Smooth muscle cell (in vitro differentiated cells): ENCODE measurements around the gene GMDS. TPM values are rescaled to one million over a fixed set of nuclear protein-coding genes. Genes with fewer than 3 reads are reported as not detected.

ENCODE experiments used
- DNase-seq: peaks from one replicate; lab custom pipeline; 2025; ENCODE audit not compliant: unreplicated experiment; lab: John Stamatoyannopoulos, UW
- H2AFZ ChIP-seq: fragments of 200-600 bp; sonication (generic); 2 replicates; pipeline ENCODE4 v1.6.0; 2016; ENCODE audit warnings: antibody characterized with exemption, low read depth, mild to moderate bottlenecking
- H3F3A ChIP-seq: fragments of 200-600 bp; sonication (generic); 2 replicates; pipeline ENCODE4 v1.6.0; 2017; ENCODE audit warnings: antibody characterized with exemption, low read depth
- H3K27ac ChIP-seq: fragments of 200-600 bp; sonication (generic); 2 replicates; pipeline ENCODE4 v1.5.1; 2016; ENCODE audit warnings: low read depth, mild to moderate bottlenecking
- H3K27me3 ChIP-seq: fragments of 200-600 bp; sonication (generic); 2 replicates; pipeline ENCODE4 v1.6.1; 2016; ENCODE audit warnings: low read depth, mild to moderate bottlenecking
- H3K36me3 ChIP-seq: fragments of 200-600 bp; sonication (generic); 2 replicates; pipeline ENCODE4 v1.5.1; 2016; ENCODE audit warnings: low read depth
- H3K4me1 ChIP-seq: fragments of 200-600 bp; sonication (generic); 2 replicates; pipeline ENCODE4 v1.5.1; 2016; ENCODE audit warnings: low read depth
- H3K4me2 ChIP-seq: fragments of 200-600 bp; sonication (generic); 2 replicates; pipeline ENCODE4 v1.6.0; 2016; ENCODE audit warnings: mild to moderate bottlenecking
- H3K4me3 ChIP-seq: fragments of 200-600 bp; sonication (generic); 2 replicates; pipeline ENCODE4 v1.5.1; 2016; ENCODE audit warnings: mild to moderate bottlenecking
- H3K79me2 ChIP-seq: fragments of 200-600 bp; sonication (generic); 2 replicates; pipeline ENCODE4 v1.6.0; 2016; ENCODE audit warnings: low read depth, mild to moderate bottlenecking
- H3K9ac ChIP-seq: fragments of 200-600 bp; sonication (generic); 2 replicates; pipeline ENCODE4 v1.6.0; 2016; ENCODE audit warnings: low read depth
- H3K9me3 ChIP-seq: fragments of 200-600 bp; sonication (generic); replicated peaks from 2 replicates; pipeline ENCODE4 v1.5.1; 2016; ENCODE audit warnings: low read depth
- H4K20me1 ChIP-seq: fragments of 200-600 bp; sonication (generic); 2 replicates; pipeline ENCODE4 v1.6.0; 2016; ENCODE audit warnings: low read depth
- CTCF ChIP-seq: fragments of 200-600 bp; sonication (generic); IDR thresholded peaks from 2 replicates; pipeline ENCODE4 v1.5.1; 2017; ENCODE audit warnings: borderline replicate concordance, mild to moderate bottlenecking, antibody characterized with exemption; ENCODE audit not compliant: insufficient read depth, poor library complexity, severe bottlenecking
- WGBS: methylation state at CpG from one replicate; pipeline ENCODE4 v1.1.7; 2016; ENCODE audit warnings: low lambda C conversion rate; 5-methylcytosine and 5-hydroxymethylcytosine counted together
- polyA plus RNA-seq: library from polyadenylated mRNA; unstranded; fragments of >200 nt; fragmentation: Nextera tagmentation; extraction: Ambion mirVana; gene quantifications from 2 replicates; pipeline ENCODE4 v1.2.1, GENCODE V29; 2016
- total RNA-seq: library from RNA; depleted of rRNA; stranded (reverse); fragments of >200 nt; gene quantifications from 2 replicates; pipeline ENCODE4 v1.2.3, GENCODE V29; 2014

The GMDS gene
- total and polyA plus RNA-seq, 2 experiments from 2014 or later, result 3.7 to 8.5 TPM

DNA sequence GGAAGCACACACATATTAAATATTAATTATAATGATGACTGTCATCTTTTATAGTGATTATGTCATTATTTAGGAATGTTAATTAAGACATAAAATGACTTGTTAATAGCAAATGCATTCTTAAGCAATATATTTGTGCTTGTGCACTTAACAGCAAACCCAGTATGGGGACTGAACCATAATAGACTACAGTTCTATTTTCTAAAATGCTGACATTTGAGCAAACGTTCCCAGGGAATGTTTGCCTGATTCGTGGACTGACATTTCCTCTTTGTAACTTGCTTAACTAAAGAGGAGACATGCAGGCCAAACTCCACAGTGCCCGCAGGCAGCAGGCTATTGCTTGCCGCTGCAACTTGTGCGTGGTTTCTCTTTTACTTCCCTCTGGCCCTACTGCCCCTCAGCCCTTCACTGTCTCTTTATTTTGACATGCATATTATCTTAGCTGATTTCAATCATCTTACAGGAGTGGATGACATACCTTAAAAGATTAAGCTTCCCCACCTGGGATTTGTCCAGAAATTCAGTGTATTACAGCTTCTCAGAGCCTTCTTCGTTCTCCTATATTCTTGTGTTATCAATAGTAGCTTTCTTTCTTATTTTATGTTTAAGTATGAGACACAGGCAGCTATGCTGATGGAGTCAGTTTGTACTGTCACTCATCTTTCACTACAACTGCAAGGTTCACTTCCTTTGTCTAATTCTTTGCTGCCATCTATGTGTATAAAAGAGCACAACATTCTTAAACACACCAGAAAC is 141.5 kb downstream of the GMDS start:
- no peaks in the 10 kb centered on the region for H3K79me2 ChIP-seq
- no peaks in the 10 kb centered on the region for H3K27me3 ChIP-seq
- H2AFZ ChIP-seq, result no peak overlapping the region
- no peaks in the 10 kb centered on the region for H3F3A ChIP-seq
- no peak overlapping the region for H3K27ac ChIP-seq
- peak; percentile 53 for TF ChIP-seq CTCF
- no peak overlapping the region for H3K4me2 ChIP-seq
- no peak overlapping the region for H3K4me3 ChIP-seq
- WGBS, result 83% methylated on average over 6 of the region's 6 CpGs
- H4K20me1 ChIP-seq, result no peaks in the 10 kb centered on the region
- no peaks in the 10 kb centered on the region for H3K4me1 ChIP-seq
- DNase-seq, result no peak
- no peaks in the 10 kb centered on the region for H3K9me3 ChIP-seq
- H3K36me3 ChIP-seq, result no peaks in the 10 kb centered on the region
- no peak overlapping the region for H3K9ac ChIP-seq

- H3K4me3 ChIP-seq, result no peak overlapping the region
- no peaks in the 10 kb centered on the region for H3F3A ChIP-seq
- H3K36me3 ChIP-seq, result no peaks in the 10 kb centered on the region
- H3K79me2 ChIP-seq, result no peaks in the 10 kb centered on the region
- no peaks in the 10 kb centered on the region for H3K4me1 ChIP-seq
- no peak overlapping the region for H2AFZ ChIP-seq
- H4K20me1 ChIP-seq, result no peaks in the 10 kb centered on the region
- no peak overlapping the region for H3K27ac ChIP-seq
- TF ChIP-seq CTCF, result no peak
- H3K9me3 ChIP-seq, result no peaks in the 10 kb centered on the region
- DNase-seq, result no peak
- H3K9ac ChIP-seq, result no peak overlapping the region
- no peaks in the 10 kb centered on the region for H3K27me3 ChIP-seq
- 90% methylated on average over 5 of the region's 5 CpGs for WGBS
- no peak overlapping the region for H3K4me2 ChIP-seq
Measured at GRCh38 chr6:2102966-2103365, 142.4 kb downstream of the GMDS start.

DNA sequence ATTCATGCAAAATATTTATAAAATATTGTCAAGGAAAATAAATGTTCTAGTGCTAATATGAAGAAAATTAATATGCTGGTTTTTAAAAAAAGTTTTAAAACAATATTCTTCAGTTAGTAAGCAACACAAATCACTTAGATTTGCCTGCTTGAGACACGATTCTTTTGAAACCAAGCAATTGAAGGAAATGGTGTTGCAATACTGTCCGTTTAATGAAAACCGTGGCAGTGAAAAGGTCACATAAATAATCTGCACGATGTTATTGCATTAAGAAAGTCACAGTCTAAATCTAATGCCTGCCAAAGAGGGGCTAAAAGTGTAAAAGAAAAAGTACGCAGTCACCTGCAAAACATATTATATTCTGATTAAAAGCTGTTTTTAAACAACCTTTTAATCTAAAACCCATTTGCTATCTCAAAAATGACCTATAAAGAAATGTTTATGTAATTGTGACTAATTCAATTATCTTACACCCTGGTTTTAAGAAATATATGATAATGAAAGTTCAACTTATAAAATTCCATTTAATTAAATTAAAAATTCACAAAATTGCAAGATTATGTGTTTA is 143.0 kb downstream of the GMDS start:
- Histone ChIP-seq H3K4me1 (no peaks in the 10 kb centered on the region), H3K9ac (no peak overlapping the region), H3K4me2 (no peak overlapping the region), H4K20me1 (no peaks in the 10 kb centered on the region), H3F3A (no peaks in the 10 kb centered on the region), H3K27me3 (no peaks in the 10 kb centered on the region), H3K79me2 (no peaks in the 10 kb centered on the region), H3K9me3 (no peaks in the 10 kb centered on the region), H3K4me3 (no peak overlapping the region), H2AFZ (no peak overlapping the region), H3K27ac (no peak overlapping the region), H3K36me3 (no peaks in the 10 kb centered on the region)
- 88% methylated on average over 5 of the region's 5 CpGs for WGBS
- DNase-seq, result no peak
- TF ChIP-seq CTCF, result no peak

GRCh38 chr6:2101213-2101612 is 144.2 kb downstream of the GMDS start:
- H3K4me3 ChIP-seq, result no peak overlapping the region
- no peaks in the 10 kb centered on the region for H3K4me1 ChIP-seq
- H3K79me2 ChIP-seq, result no peaks in the 10 kb centered on the region
- H3K36me3 ChIP-seq, result no peaks in the 10 kb centered on the region
- TF ChIP-seq CTCF, result no peak
- H3K27me3 ChIP-seq, result no peaks in the 10 kb centered on the region
- no peak overlapping the region for H3K27ac ChIP-seq
- no peak for DNase-seq
- H3F3A ChIP-seq, result no peaks in the 10 kb centered on the region
- no peaks in the 10 kb centered on the region for H3K9me3 ChIP-seq
- H4K20me1 ChIP-seq, result no peaks in the 10 kb centered on the region
- WGBS, result 81% methylated on average over 1 of the region's 1 CpG
- H3K4me2 ChIP-seq, result no peak overlapping the region
- H3K9ac ChIP-seq, result no peak overlapping the region
- no peak overlapping the region for H2AFZ ChIP-seq
